Left kidney (tissue), 2 donors: ENCODE measurements around the gene TSPYL2. TPM values are rescaled to one million over a fixed set of nuclear protein-coding genes. Genes with fewer than 3 reads are reported as not detected.

Source experiments
- DNase-seq: peaks from one replicate; pipeline ENCODE4 v3.0.0-alpha.2; 2013
- polyA plus RNA-seq: library from polyadenylated mRNA; unstranded; fragments of 120-200 nt; gene quantifications from one replicate; pipeline ENCODE4 v1.2.1, GENCODE V29; 2013; ENCODE audit not compliant: insufficient read length

The TSPYL2 gene
- polyA plus RNA-seq, 1 donor: 41.7 TPM

DNA sequence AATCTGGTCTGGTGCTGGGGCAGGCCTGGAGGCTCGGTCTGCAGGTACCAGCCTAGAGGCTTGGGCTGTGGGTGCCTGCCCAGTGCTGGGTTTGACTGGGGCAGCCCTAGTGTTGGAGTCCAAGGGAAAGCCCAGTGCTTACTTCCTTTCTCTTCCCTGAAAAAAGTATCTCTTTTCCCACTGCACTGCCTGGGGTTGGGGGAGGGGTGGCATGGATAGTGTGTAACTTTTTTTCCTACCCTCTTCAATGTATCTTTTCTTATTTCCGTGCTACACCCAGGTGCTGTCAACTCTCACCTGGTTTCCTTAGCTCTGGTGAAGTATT lies 33.3 kb downstream of the TSPYL2 start:
- no peak for DNase-seq

DNA sequence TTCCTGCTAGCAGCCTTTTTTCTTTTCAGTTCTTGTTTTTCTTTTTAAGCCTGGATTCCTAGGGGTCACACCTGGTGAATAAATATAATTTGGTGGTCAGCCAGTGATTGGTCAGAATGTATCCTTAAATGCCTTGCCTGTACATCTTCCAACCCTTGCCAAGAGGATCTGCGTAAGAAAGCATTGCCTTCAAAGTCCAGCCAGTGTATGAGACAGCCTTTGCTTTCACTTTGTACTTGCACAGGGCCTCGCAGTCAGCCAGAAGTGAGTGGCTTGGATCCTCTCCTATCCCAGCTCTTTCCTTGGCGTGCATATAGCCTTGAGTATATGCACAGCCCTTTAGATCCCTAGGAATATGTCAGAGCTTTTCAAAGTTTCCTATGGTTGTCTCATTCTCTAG lies 33.9 kb downstream of the TSPYL2 start:
- DNase-seq: peak; percentile 1

DNA sequence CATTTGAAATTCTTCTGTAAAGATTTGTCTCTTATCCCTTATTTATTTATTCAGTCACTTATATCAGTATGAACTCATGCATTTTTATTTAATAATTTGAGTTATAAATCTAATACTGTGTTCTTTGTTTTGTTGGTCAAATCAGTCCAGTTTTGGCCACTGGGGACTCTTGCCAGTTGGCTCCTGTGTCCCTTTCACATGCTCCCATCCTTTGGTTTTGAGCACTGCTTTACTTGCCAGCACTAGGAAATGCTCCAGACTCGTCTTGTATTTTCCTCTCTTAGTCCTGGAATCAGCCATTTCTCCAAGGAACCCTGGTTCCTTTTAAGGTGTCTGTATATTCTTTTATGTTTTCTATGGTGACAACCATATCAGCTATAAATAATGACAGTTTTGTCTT lies 39.8 kb downstream of the TSPYL2 start:
- no peak for DNase-seq

DNA sequence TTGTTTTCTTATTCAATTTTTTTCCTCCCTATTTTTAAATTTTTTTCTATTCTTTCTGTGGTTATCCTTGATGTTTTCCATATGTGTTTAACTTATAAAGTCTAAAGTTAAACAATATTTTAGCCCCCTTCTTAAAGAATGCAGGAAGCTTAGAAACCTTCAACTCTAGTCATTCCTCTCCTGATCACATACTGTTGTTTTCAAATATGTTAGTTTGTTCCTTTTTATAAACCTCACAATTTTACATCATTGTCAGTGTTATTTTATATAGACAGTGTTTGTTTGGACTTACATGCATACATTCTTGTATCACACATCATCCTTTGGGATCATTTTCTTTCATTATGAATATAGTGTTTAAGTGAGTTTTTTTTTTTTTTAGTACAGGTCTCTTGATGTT lies 43.3 kb downstream of the TSPYL2 start:
- no peak for DNase-seq

DNA sequence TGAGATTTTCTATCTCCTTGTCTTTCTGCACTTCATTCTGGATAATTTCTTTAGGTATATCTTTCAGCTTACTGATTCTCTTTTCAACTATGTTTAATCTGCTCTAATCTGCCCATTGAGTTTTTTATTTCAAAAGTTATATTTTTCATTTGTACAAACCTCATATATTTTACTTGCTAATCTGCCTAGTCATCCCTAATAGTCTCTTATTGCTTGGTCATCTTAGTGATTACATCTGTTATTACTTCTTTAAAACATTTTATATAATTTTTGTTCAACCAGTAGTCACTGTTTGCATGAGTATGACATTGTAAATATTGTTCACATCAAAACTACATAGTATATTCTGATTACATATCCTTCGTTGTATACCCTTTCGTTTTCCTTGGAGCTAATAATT lies 44.2 kb downstream of the TSPYL2 start:
- no peak for DNase-seq

DNA sequence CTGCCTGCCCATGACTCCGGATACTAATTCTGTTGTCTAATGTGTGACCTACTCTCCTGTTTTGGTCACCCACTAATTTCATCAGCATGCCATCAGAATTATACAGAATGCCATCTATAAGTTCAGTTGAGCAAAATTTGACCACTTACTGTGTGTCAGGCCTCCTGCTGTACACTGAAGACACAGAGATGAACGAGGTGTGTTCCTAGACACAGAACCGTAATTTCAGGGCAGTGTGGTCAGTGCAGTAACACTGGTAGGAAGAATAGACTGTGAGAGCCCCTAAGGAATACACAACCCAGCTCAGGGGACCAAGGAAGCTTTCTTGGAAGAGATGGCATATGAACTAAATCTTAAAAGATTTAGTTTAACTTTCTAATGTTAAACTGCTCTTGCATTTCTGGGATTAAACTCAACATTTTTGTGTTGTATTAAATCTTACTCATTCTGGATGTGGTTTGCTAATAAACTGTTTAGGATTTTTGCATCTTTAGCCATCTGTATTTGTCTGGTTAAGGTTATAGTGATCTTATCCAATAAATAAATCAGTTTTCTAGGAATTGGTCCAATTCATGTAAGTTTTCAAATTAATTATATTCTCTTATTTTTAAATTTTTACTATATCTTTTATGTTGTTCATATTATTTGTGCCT lies 46.1 kb downstream of the TSPYL2 start:
- DNase-seq: no peak

DNA sequence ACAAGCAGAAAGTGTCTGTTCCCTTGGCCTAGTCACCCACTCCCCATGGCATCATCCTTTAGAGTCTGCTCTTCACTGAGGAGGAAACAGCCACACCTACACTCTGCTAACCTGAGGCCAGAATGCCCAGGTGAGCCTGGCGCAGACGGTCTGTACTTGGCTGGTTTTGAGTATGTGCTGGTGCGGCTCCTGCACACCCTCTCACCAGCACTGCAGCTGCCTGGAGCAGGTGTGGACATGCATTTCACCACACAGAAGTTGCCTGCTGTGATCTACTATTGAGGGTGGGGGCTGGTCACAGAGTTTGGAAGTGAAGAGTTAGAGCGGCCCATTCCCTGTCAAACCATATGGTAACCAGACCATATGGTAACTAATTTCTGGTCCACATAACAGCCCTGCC lies 51.2 kb downstream of the TSPYL2 start:
- no peak for DNase-seq

DNA sequence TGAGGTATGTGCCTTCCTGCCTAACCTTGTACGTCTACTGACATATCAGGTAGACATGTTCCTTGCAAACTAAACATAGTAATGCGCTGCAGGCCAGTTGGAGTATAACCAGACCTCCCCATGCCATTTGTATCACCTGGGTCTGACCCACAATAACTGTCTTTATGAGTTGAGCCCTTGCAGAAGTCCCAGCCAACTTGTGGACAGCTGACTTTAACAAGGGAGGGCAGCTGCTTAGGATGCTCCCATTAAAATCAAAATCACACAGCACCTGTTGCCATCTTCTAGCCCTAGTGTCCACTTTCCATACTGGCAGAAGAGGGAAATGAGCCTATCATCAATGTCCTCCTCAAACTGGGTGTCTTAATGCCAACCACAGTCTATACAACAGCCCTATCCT lies 53.4 kb downstream of the TSPYL2 start:
- no peak for DNase-seq

Other genes with a start within 250 kb of the TSPYL2 start
- gene XAGE3, start 214.3 kb upstream of the TSPYL2 start, polyA plus RNA-seq: not detected
- gene FAM156B, start 185.0 kb upstream of the TSPYL2 start, polyA plus RNA-seq: 20.0 TPM
- 36.2 TPM for gene FAM156A, start 123.8 kb upstream of the TSPYL2 start, polyA plus RNA-seq
- gene GPR173, start 33.6 kb upstream of the TSPYL2 start, polyA plus RNA-seq: 26.3 TPM
- 25.0 TPM for gene KANTR, start 11.8 kb downstream of the TSPYL2 start, polyA plus RNA-seq
- 79.6 TPM for gene KDM5C, start 142.8 kb downstream of the TSPYL2 start, polyA plus RNA-seq
- gene IQSEC2, start 199.2 kb downstream of the TSPYL2 start, polyA plus RNA-seq: 17.2 TPM